NOMO-1 treated with dmso at 0.1 percent for 144 hours (cell line): Measurements from ENCODE around the gene OR56A1.
A peak's percentile ranks its signal among the peaks of the same experiment; 100 is the strongest.
"Not testable (repeated sequence)": the region's sequence is repeated elsewhere in the genome, so short reads cannot be mapped to it uniquely, and the experiment has no call there.

Experiments
- DNase-seq: peaks from one replicate; lab custom pipeline; 2025; ENCODE audit not compliant: unreplicated experiment; lab: John Stamatoyannopoulos, UW

Gene OR56A1

GRCh38 chr11:6030708-6031405, at the start of gene OR56A1:
TSS of gene OR56A1 (minus strand) at chr11:6030758. CDS start at chr11:6027692, 3,066 bp downstream.
- no peak for DNase-seq

DNA sequence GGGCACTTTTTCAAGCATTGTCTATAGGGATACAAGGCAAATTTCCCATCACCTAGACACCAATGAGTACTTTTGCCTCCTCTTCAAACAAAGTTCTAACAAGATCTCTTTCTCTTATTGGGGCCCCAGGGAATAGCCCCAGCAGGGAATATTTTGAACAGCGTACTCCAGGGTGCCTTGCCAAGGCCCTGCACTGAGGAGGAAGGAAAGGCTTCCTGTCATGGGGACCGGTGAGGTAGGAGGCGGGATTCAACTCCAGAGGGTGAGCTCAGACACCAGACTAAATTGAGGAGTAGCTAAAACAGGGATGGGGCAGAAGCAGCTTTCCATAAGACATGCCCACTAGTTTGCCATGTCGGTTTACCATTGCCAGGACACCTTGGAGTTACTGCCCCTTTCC, 48.9 kb upstream of the OR56A1 start:
- DNase-seq = no peak

- no peak for DNase-seq
These were observed 47.2 kb upstream of the OR56A1 start for GRCh38 chr11:6077723-6078122.

GRCh38 chr11:6076443-6076842, 45.9 kb upstream of the OR56A1 start:
- not testable (repeated sequence) for DNase-seq

DNA sequence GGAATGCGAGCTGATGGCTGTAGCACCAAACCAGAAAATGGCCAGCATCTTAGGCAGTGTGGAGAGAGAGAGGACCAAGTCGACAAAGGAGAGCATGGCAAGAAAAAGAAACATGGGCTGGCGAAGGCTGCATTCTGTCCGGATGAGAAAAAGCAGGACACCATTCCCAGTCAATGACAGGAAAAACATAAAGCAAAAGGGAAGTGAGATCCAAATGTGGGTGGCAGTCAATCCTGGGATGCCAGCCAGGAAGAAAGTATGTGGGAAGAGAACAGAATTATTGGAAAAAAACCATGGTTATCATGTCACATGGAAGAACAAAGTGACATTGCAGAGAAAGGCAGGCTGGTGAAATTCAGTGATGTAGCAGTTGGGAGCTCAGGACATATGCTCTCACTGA, 36.9 kb upstream of the OR56A1 start:
- DNase-seq = no peak

DNA sequence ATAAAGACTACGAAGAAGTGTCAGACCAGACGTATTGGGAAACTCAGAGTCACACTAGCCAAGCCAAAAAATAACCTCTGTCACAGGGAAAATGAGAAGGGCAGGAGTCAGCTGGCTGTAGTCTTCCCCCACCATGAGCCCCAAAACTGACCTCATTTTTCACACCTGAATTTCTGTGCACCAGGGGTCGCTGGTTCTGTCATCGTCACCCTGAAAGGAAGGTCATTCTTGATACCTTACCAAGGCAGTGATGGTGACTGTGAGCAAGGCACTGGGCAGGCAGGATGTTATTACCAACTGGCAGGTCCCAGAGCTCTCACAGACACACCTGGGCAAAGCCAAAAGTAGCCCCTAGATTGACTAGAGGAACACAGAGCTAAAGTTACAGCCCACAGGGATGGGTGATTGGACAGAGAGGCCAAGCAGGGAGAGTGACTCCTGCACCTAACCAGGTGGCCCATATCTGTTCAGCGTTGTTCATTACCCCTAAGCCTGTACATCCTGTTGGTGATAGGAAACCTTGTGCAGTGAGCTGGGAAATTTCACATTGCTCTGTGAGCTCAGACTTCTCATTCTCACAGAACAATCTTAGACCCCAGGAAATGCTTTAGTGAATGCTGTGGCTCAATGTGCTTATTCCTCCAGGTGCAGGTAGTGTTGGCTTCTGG, 32.3 kb upstream of the OR56A1 start:
- DNase-seq = no peak

DNA sequence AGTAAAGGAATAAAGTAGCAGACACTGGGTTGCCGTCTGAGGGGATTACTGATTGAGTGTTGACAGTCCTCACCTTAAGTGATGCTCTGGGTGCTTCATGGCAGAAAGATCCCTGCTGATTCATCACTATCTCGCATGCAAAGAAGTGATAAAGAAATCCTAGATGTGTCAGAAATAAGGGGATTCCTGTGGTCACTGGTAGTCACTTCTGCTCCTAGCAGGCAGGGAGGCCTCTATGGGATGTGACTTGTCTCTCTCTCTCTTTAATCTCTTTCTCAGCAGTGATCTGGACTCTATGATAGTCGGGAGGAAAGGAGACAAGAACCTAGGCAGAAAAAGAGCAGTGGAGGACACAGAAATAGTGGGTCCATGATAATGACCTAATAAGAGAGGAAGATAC, 30.9 kb upstream of the OR56A1 start:
- no peak for DNase-seq

DNA sequence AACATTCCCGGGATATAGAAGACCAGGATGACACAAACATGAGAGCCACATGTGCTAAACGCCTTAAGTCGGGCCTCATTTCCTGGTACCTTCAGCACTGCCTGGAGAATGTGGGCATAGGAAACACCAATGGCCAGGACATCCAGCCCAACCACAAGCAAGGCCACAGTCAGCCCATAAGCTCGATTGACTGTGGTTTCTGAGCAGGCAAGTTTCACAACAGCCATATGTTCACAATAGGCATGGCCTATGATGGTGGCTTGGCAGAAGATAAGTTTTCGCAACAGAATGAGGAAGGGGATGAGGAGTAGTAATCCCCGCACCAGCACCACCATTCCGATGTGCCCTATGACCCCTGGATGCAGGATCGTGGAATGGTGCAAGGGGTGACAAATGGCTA, 26.9 kb upstream of the OR56A1 start:
- DNase-seq = peak; percentile 5

DNA sequence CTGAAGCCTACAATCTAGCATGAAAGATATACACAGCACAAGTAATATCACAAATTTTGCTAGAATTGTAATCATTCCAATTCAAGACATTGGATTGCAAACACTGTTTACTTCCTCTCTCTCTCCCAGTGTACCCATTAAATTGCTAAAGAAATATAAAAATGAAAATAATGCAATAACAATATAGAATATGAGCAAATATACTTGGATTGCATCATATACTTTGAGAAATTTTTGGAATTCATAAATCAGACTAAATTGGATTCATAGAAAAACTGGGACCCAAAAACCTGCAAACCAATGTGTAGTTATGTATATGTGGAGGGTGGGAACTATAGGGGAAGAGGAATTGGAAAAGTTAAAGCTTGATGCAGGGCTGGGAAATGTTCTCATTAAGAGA, 25.0 kb upstream of the OR56A1 start:
- DNase-seq = no peak

DNA sequence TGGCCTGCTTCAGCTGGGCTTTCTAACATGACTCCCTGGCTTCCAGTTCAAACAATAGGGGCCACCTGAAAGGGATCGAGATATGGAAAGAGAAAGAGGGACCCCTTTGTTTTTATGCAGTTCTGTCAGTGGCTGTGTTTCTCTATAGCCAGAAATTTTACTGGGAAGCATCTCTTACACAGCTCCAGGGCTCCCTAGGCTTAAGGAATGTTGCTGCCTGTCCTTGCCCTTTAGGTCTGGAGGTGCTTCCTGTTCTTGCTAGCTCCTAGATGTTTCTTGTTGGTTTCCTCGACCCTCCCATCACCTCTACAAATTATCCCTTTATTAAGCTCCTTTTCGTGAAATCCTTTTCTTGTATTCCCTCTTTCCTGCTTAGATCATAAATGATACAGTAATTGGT, 21.8 kb upstream of the OR56A1 start:
- no peak for DNase-seq

GRCh38 chr11:6040874-6041273, 10.3 kb upstream of the OR56A1 start:
- no peak for DNase-seq

DNA sequence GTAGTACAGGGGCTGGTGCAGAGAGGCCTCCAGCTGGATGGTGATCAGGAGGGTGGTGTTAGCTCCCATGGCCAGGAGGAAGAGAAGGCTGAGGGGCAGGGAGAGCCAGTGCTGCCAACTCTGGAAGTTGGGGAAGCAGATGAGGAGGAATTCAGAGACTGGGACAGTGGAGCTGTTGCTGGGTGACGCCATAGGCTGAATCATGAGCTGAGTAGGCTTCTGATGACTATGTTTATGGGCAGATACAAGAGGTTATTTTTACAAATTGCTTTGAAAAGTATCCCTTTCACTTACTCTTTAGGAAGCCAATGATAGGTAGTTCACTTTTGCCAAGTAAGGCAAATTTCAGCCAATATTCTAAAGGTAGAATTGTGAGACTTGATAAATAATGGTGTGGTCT, 3.1 kb downstream of the OR56A1 start:
- DNase-seq = no peak

DNA sequence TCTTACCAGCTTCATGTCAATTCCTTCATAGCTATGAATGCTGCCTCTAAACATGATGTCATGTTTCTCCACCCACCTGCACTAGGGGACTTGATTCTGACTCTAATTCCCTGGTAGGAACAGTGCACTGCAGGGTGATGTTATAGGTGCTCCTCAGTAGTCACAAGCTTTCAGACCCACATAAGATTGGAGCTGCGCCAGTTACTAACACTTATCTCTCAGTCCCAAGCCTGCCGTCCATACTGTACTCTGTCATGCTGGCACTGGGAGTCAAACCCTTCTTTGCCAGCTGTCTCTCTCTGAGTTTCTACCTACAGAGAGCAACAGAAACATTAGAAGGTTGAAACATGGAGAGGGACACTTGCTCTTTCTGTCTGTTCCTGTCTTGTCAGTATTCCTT, 5.5 kb downstream of the OR56A1 start:
- no peak for DNase-seq

GRCh38 chr11:6022956-6023355, 7.6 kb downstream of the OR56A1 start:
- DNase-seq = peak; percentile 17

- DNase-seq = no peak
These were observed 17.5 kb downstream of the OR56A1 start for GRCh38 chr11:6013042-6013441.

GRCh38 chr11:6012035-6012668, 18.4 kb downstream of the OR56A1 start:
- no peak for DNase-seq

- DNase-seq = no peak
These were observed 23.7 kb downstream of the OR56A1 start, which contains the start of gene OR56A4 for GRCh38 chr11:6006846-6007245. TSS of gene OR56A4 (minus strand) at chr11:6006946. CDS start at chr11:6002992, 3,954 bp downstream.

DNA sequence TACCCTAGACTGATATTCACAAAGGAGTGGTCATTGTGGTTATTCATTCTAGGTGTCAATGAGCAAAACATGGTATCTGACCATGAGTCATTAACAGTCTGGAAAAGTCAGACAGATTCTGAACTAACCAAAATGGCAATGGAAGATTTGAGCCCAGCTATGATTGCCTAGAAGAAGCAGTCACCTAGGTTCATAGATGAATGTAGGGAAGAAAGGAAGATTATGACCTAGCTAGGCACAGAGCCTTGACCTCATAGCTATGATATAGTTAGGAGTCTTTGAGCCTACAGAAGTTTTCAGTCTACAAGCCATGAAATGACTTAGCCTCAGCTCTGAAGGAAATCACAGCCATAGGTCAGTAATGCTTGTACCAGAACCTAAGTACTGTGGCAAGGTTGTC, 24.2 kb downstream of the OR56A1 start:
- DNase-seq = no peak

GRCh38 chr11:6002202-6002699, 28.3 kb downstream of the OR56A1 start:
- no peak for DNase-seq

DNA sequence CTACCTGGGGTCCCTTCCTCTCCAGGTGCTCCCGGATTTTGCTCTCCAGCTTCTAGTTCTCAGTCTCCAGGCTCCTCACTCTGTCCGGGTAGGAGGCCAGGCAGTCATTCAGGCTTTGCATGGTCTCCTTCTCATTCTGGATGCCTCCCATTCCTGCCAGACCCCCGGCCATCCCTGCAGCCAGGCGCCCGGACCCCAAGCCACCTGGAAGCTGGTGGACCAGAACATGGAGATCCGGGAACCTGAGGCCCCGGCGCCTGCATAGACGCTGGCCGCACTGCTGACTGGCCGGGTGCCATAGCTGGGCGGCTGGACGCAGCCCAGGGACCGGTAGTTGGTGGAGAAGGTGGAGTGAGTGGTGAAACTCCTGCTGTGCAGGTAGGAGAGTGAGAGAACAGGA, 35.8 kb downstream of the OR56A1 start:
- no peak for DNase-seq

- no peak for DNase-seq
These were observed 37.8 kb downstream of the OR56A1 start for GRCh38 chr11:5992604-5993251.

DNA sequence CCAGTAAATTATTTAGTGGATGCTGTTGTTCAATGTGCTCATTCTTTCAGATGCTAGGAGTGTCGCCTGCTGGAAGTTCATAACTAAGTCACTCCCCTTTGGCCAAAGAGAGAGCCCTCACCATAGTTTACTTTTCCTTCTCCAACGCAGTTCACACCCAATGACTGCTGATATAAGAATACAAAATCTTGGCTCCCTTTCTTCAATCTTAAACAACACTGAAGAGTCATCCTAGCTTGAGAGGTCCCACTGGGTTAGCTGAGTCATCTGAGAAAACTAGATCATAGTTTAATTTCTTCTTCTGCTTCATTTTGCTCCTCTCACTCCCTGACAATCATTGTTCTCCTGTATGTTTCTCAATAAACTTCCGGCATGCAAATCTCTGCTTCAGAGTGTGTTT, 38.4 kb downstream of the OR56A1 start:
- no peak for DNase-seq
